ENCODE measurements around the gene DACT2. TPM values are rescaled to one million over a fixed set of nuclear protein-coding genes. Genes with fewer than 3 reads are reported as not detected.

DACT2 gene
- total and polyA plus RNA-seq, 10 of the 15 experiments (the other 5 are each of a cell fraction or from before 2014, with no cell fraction given) = not detected

DNA sequence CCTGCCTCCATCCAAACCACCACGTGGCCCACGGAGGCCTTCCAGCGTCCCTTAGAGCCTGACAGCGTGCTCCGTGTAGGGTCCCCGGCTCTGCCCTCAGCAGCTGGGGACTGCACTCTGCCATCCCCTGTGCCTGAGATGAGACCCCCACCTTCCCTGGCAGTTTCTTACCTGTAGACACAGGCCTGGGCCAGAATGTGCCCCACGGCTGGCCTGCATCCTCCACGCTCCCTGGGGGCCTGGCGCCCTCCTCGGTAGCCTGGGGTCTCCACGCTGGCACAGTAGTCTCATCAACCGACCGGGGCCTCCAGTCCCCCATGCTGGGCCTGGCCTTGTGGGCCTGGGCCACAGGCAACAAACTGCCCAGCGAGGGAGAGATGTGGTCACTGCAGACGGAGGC lies 9.6 kb downstream of the DACT2 start:
- intact Hi-C loops (cut with micrococcal nuclease; ENCODE audit: unreplicated experiment) = no loop called here
- ChIA-PET RAD21 (ENCODE audit: unreplicated experiment) (no interaction called here), SMC1A (ENCODE audit: uncharacterized antibody, unreplicated experiment) (interaction anchor here (0.7 kb wide), 1 partner anchor 16 kb away, joined by 3 read pairs; no protein-coding TSS in a partner anchor), CTCF (no interaction called here), POLR2A (no interaction called here)
- no peak overlapping the region for H3K9ac ChIP-seq (ENCODE audit: control insufficient read depth, insufficient read depth, low read length)
- no peaks in the 10 kb centered on the region for H3K27me3 ChIP-seq (replicated peaks in 1 of 2; ENCODE audit: control insufficient read depth in 2 of 2, insufficient read depth in 2 of 2, low read length in 1 of 2)
- no peaks in the 10 kb centered on the region for H3K79me2 ChIP-seq (ENCODE audit: control insufficient read depth, insufficient read depth, low read length)
- no peak overlapping the region for H3K27ac ChIP-seq (ENCODE audit: control insufficient read depth, insufficient read depth)
- no TSS peak for BruUV-seq (replicated peaks)
- ATAC-seq (no peak), FAIRE-seq (no peak), DNase-seq (ENCODE audit: low read depth, low spot score) (no peak)
- H3K4me2 ChIP-seq (ENCODE audit: control insufficient read depth, insufficient read depth) = no peak overlapping the region
- no peak for TF ChIP-seq TBL1XR1 (IDR thresholded peaks at IDR 0.05; ENCODE audit: low read depth, low read length)
- no peaks in the 10 kb centered on the region for H3K4me1 ChIP-seq (ENCODE audit: control insufficient read depth, insufficient read depth, low read length)
- no peaks in the 10 kb centered on the region for H4K20me1 ChIP-seq (ENCODE audit: control insufficient read depth, insufficient read depth)
- no peaks in the 10 kb centered on the region for H3K9me3 ChIP-seq (replicated peaks; ENCODE audit: control insufficient read depth, insufficient read depth, low read length)
- no peaks in the 10 kb centered on the region for H3K36me3 ChIP-seq (ENCODE audit: control insufficient read depth in 2 of 2, insufficient read depth in 2 of 2, low read length in 1 of 2)
- no peak overlapping the region for H2AFZ ChIP-seq (ENCODE audit: control insufficient read depth, low read depth, low read length)
- 44% methylated on average over 15 of the region's 15 CpGs for WGBS (ENCODE audit: insufficient coverage, insufficient replicate concordance, low lambda C conversion rate, missing lambda C conversion rate)
- no peak overlapping the region for H3K4me3 ChIP-seq
- in situ Hi-C loops (cut with MboI) = no loop called here

DNA sequence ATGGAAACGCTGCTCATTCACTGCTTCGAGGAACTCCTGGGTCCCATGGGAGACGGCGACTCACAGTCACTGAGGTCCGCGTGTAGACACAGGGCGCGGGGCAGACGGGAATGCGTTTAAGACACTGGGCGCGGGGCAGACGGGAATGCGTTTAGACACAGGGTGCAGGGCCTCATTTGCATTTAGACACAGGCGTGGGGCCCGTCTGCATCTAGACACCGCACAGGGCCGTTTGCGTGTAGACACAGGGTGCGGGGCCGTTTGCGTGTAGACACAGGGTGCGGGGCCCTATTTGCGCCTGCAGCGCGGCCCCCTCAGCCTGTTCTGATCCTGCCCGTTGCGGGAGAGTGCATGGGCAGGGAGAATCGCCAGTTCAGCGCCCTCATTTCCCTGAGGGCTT lies 10.4 kb downstream of the DACT2 start:
- 72% methylated on average over 24 of the region's 30 CpGs for WGBS (ENCODE audit: insufficient coverage, insufficient replicate concordance, low lambda C conversion rate, missing lambda C conversion rate)
- no peak overlapping the region for H3K4me3 ChIP-seq
- no peak for ATAC-seq
- H2AFZ ChIP-seq (ENCODE audit: control insufficient read depth, low read depth, low read length) = no peak overlapping the region
- H3K4me1 ChIP-seq (ENCODE audit: control insufficient read depth, insufficient read depth, low read length) = no peaks in the 10 kb centered on the region
- no TSS peak for BruUV-seq (replicated peaks)
- H4K20me1 ChIP-seq (ENCODE audit: control insufficient read depth, insufficient read depth) = no peaks in the 10 kb centered on the region
- no peaks in the 10 kb centered on the region for H3K27me3 ChIP-seq (replicated peaks in 1 of 2; ENCODE audit: control insufficient read depth in 2 of 2, insufficient read depth in 2 of 2, low read length in 1 of 2)
- H3K27ac ChIP-seq (ENCODE audit: control insufficient read depth, insufficient read depth) = no peak overlapping the region
- CTCF ChIA-PET = no interaction called here
- no peak for DNase-seq (ENCODE audit: low read depth, low spot score)
- intact Hi-C loops (cut with micrococcal nuclease; ENCODE audit: unreplicated experiment) = no loop called here
- in situ Hi-C loops (cut with MboI) = no loop called here
- H3K79me2 ChIP-seq (ENCODE audit: control insufficient read depth, insufficient read depth, low read length) = no peaks in the 10 kb centered on the region
- no peak overlapping the region for H3K9ac ChIP-seq (ENCODE audit: control insufficient read depth, insufficient read depth, low read length)
- no peak for FAIRE-seq
- no peaks in the 10 kb centered on the region for H3K36me3 ChIP-seq (ENCODE audit: control insufficient read depth in 2 of 2, insufficient read depth in 2 of 2, low read length in 1 of 2)
- H3K9me3 ChIP-seq (replicated peaks; ENCODE audit: control insufficient read depth, insufficient read depth, low read length) = no peaks in the 10 kb centered on the region
- no peak for TF ChIP-seq ZNF207 (IDR thresholded peaks at IDR 0.05; ENCODE audit: borderline replicate concordance)
- TF ChIP-seq NR2C1 (IDR thresholded peaks at IDR 0.05) = no peak
- no peak for TF ChIP-seq ZNF622 (IDR thresholded peaks at IDR 0.05)
- SMC1A ChIA-PET (ENCODE audit: uncharacterized antibody, unreplicated experiment) = no interaction called here
- POLR2A ChIA-PET = no interaction called here
- RAD21 ChIA-PET (ENCODE audit: unreplicated experiment) = no interaction called here
- H3K4me2 ChIP-seq (ENCODE audit: control insufficient read depth, insufficient read depth) = no peak overlapping the region
